ENCODE measurements around the gene UBE2L5.

UBE2L5 gene

DNA sequence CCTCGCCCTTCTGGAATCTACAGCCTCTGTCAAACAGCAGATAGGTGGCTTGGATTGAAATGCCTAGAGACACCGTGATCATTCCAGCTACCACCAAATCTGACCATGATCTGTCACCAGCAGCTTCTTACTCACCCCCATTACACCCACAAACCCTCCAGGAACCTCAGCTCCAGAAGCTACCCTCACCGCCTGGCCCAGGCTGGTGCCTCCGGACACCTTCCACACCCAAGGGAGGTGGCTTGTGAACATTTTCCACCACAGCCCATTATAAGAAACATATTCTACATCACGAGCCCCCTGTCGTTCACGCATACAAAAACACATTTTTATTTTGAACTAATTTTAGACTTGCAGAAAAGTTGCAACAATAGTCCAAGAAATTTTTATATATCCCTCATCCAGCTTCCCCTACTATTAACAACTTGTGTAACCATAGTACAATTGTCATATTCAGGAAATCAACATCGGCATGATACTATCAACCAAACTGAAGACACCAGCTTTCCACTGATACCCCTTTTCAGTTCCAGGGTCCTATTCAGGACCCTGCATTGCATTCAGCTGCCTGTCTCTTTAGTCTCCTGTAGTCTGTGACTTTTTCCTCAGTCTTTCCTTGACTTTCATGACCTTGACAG, 15.4 kb upstream of the UBE2L5 start:
- no peak for DNase-seq

- no peak for DNase-seq
Measured at GRCh38 chr13:30408319-30409101, 13.8 kb upstream of the UBE2L5 start.

DNA sequence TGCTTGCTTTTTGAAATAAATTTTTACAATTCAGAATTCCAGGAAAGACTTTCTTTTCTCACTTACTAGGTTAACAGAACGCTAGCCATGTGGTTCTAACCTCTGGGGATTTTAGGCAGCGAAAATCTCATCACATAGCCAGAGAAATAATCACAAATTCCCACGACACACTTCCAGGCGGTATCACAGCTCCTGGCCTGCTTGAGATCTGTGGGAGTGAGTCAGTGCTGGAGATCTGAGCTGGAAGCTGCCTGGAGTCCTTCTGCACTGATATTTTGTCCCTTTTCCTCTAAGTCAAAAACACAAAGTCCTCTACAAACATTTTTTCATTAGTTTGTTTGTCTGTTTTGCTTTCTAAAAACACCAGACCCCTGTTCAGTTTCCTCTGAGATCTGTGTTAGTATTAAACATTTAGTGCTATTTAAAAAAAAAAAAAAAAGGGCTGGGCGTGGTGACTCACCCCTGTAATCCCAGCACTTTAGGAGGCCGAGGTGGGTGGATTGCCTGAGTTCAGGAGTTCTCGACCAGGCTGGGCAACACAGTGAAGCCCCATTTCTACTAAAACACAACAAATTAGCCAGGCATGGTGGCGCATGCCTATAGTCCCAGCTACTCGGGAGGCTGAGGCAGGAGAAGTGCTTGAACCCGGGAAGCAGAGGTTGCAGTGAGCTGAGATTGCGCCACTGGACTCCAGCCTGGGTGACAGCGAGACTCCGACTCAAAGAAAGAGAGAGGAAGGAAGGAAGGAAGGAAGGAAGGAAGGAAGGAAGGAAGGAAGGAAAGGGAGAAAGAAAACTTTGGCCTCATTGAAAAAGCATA, 12.2 kb upstream of the UBE2L5 start:
- DNase-seq, result no peak

DNA sequence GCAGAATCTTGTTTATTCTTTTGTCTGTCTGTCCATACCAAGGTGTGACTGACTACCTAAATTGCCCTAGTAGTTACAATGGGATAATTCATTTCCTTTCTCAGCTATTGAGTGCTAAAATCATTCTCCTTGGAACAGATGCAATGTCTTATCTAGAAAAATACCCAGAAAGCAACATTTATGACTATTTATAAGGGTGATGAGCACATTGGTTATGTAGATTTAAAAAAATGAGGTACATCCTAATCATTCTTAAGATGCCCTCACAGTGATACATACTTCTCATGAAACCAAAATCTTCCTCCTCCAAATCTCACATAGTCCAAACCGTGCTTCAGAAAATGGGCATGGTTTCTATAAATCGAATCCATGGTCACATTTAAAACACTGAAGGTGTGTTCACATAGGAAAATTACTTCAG, 11.6 kb upstream of the UBE2L5 start:
- no peak for DNase-seq

DNA sequence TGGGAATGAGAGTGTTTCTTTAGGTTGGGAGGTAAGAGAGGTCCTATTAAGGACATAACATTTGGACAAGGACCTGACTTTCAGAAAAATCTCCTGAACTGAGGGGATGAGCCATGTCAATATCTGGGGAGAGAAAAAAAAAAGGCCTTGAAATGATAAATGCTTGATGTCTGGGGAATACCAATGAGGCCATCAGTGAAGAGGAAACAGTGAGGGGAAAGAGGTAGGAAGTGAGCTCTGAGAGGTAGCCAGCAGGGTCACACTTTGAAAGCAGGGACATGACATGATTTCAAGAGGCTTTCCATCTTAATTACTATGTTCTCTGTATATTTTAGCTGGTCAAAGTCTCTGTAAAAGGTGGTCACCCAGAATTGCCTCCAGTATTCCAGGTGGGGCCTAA, 9.9 kb upstream of the UBE2L5 start:
- no peak for DNase-seq

GRCh38 chr13:30413842-30414241, 8.5 kb upstream of the UBE2L5 start:
- no peak for DNase-seq

GRCh38 chr13:30415430-30416030, 6.8 kb upstream of the UBE2L5 start:
- DNase-seq, result no peak

- DNase-seq, result no peak
Measured at GRCh38 chr13:30416471-30416870, 5.8 kb upstream of the UBE2L5 start.

DNA sequence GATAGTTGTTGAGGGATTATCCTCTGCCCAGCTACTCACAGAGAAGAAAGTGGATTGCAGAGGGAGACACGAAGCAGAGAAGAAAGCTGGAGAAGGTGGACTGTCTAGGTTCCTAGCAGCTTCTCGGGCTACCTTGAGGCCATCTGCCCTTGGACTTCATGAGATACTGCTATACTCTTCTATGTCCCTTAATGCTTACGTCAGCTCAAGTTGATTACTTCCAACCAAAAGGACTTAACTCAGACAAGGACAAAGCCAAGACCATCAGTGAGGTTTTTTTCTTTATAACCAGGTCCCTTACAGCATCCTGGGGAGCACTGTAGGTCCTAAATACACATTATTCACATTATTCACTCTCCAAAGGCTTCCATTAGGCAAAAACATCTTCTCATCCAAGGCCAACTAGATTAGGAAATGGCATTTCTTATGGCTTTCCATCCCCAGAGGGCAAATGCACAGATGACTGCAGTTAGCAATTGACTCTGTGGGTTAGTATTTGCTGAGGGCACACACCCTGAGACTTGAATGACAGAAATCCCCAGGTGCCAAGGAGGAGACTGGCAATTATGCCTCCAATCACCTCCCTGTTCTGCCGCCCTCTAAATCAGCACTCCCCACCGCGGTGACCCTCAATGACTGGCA, 4.1 kb upstream of the UBE2L5 start:
- no peak for DNase-seq

DNA sequence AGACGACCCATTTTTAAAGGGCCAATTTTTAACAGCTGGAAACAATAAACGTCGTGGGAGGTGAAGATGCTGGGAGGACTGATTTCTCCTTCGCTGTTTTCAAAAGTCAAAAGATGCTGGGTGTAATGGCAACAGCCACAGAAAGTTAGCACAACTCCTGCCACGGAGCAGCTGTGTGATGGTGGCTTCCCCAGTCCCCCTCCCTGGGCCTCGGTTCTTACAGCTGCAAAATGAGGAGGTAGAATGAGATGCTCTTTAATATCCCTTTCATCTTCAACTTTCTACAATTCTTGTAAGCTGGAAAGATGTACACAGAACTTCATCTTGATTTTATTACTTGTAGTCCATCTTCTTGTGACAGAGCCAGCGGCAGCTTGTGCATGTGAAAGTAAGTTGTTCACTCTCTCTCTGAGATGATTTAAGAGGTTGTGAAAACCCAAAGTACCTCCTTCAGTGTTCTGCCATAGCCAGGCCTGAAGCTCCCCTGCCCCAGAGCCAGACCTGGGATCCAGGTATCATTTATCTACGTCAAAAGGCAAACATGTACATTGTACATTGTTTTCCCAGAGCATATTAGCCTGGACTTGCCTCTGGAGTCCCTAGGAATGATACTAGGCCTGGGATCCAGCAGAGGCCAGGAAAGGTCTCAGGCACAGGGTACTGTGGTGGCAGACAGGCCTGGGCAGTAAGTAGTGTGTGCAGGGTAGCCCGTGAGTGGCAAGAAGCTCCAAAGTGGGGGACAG, 3.4 kb upstream of the UBE2L5 start:
- no peak for DNase-seq

DNA sequence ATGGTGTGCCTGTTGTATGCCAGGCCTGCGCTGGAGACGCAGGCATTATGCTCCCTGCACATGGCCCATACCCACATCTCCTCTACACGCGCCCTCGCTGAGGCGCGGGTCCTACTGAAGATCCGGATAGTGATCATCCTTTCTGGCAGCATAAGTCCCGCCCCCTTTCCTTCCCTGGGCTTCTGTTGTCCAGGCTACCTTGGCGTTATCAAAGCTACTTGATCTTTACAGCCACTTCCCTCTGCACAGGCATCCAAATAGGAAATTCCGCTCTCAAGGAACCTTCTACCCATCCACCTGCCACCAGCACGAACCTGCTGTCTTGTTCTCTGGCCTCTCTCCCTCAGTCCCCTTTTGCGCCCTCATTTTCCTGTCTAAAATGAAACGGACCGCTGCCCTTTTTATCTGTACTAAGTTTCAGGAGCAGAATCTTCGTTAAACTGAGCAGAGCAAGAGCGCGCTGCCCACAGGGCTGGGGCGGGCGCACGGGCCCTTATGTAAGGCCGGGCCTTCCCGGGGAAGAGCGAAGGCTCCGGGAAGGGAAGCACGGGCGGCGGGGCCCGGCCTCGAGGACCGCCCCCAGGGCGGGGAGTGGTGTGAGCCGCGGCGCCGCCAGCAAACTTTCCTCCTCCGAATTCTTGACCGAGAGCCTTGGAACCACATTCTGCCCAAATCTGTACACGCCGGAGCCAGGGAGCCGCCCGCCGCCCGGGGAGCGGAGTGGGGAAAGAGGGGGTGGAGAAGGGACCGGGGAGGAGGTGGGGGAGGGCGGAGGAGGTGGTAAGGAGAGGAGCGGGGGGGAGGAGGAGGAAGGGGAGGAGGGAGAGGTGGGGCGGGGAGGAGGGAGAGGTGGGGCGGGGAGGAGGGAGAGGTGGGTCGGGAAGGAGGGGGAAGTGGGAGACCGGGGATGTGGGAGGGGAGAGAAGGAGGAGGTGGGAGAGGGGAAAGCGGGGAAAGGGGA, 920 bp upstream of the UBE2L5 start:
- DNase-seq, result no peak

- no peak for DNase-seq
Measured at GRCh38 chr13:30423891-30424290, 1.6 kb downstream of the UBE2L5 start.

GRCh38 chr13:30429235-30429634, 6.9 kb downstream of the UBE2L5 start:
- no peak for DNase-seq

GRCh38 chr13:30429721-30430694, 7.7 kb downstream of the UBE2L5 start:
- DNase-seq, result no peak

DNA sequence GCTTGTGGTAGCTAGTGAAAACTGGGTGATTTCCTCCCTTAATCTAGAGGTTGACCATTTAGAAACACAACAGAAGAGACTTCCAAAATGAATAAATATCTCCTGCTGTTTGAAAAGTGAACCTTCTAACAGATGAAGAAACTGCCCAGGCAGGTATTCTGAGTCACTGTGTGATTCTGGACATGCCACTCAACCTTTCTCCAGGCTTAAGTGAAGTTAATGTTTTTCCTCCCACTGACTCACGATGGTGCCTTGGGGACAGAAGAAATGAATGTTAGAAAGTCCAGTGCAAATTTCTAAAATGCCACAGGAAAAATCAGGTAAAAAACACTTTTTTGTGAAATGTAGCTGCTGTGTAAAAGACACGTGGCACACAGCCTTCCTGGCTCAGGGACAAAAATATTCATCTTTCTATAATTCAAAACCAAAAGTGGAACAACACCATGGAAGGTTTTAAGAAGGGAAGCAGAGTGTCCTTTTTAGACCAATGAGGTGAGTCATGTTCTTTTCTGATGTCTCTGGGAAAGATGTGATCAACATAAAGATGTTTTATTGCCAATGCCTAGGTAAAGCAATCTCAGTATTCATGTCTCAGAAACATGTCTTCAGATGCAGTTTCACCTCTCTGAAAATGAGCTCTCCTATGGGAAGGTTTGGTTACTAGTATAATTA, 9.1 kb downstream of the UBE2L5 start:
- no peak for DNase-seq

GRCh38 chr13:30435911-30436451, 13.7 kb downstream of the UBE2L5 start:
- DNase-seq, result no peak

GRCh38 chr13:30437177-30437576, 14.9 kb downstream of the UBE2L5 start:
- no peak for DNase-seq

- no peak for DNase-seq
Measured at GRCh38 chr13:30438286-30438685, 16.0 kb downstream of the UBE2L5 start.
